ENCODE data around the gene CHADL.

Gene CHADL

DNA sequence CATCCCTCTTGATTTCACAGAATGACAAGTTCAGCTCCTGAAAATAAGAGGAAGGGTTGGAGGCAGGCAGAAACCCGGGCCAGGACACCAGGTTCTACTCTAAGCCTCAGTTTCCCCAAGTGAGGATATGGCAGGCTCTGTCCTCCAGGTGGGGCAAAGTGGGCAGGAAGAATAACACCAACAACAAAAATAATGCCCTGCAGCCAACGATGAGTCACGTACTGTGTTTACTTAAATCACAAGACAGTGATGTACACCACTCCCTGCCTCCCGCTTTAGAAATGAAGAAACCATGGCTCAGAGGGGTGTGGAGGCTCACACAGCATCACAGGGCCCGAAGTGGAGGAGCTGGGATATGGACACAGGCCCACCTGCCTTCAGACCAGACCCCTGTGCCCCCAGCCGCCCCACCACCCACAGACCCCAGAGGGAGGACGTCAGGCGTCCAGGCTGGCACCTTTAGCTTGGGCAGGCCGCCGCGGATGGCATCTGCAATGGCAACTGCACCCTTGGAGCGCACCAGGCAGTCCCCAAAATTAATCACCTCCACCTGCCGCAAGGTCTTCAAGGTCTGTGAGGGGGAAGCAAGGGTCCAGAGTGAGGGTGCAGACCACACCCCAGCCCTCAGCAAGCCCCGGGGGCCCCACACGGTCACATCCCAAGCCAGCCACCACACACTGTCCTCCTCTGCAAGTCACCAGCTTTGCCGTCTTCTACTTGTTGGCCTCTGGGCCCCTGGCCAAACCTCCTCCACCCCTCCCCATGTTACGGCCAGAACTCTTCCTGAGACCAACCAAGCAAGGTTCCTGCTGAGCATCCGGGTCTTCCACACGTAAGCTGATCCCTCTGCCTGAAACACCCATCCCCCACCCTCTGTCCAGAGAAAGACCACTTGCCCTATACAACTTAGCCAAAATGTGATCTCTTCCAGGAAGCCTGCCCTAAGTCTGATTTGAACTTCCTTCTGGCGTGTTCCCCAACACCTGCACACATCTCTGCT is 15.8 kb upstream of the CHADL start:
- in situ Hi-C loops (cut with MboI; ENCODE audit: low sequenced_read_pairs) = loop anchor here (10.0 kb wide), 1 partner anchor 332 kb away; no protein-coding TSS in a partner anchor

DNA sequence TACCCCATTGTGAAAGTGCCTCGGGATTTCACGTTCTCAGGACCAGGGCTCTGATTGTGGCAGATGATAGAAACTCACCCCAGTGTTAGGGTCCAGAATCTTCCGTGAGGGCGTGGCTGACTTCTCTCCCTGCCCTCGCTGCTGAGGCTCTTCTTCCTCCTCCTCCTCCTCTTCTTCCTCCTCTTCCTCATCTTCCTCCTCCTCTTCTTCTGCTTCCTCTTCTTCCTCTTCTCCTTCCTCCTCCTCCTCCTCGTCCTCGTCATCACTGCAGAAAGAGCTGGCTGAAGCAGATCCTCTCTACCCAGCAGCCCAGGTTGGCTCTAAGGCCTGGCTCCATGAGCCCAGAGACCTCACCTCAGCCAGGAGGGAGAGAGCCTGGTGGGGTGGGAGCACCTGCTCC is 13.5 kb upstream of the CHADL start:
- in situ Hi-C loops (cut with MboI; ENCODE audit: low sequenced_read_pairs) = loop anchor here (10.0 kb wide), 1 partner anchor 329 kb away; no protein-coding TSS in a partner anchor

DNA sequence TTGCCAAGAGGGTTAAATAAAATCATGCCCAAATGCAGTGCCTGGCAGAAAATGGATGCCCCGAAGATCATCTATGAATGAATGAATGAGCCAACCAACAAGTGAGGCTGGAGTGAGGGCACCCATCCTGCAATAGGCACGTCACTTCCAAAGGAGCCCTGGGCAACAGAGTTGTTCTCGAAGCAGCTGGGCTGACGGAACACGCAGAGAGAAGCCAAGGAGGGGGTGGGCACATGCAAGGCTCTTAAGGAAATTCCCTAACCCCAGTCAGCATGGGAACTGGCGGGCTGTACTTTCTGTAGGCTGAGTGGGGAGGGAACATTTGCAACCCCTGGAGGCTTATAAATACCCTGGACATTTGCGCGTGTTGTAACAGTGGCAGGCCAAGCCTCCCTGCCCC is 11.6 kb upstream of the CHADL start:
- in situ Hi-C loops (cut with MboI; ENCODE audit: low sequenced_read_pairs) = loop anchor here (10.0 kb wide), 1 partner anchor 328 kb away; no protein-coding TSS in a partner anchor

DNA sequence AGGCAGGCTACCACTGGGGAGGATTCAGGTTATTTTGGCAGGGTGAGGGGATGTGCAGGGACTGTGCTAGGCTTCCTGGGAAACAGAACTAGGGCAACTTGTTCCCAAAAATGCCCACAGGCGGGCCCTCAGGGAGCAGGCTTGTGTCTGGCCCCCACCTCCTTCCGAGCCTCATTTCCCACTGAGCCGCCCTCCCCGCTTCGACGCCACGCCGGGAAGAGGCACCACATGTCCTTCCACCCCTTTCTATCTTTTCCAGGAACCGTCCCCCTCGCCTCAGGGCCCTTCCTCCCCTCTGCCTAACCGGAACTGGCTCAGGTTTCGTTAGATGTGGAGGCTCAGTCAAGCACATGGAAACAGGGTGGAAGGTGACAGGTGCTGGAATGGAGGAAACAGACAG is 9.4 kb upstream of the CHADL start:
- in situ Hi-C loops (cut with MboI; ENCODE audit: low sequenced_read_pairs) = loop anchor here (10.0 kb wide), 1 partner anchor 325 kb away; no protein-coding TSS in a partner anchor

- in situ Hi-C loops (cut with MboI; ENCODE audit: low sequenced_read_pairs) = no loop called here
These were observed 8.7 kb upstream of the CHADL start for GRCh38 chr22:41249442-41249841.

DNA sequence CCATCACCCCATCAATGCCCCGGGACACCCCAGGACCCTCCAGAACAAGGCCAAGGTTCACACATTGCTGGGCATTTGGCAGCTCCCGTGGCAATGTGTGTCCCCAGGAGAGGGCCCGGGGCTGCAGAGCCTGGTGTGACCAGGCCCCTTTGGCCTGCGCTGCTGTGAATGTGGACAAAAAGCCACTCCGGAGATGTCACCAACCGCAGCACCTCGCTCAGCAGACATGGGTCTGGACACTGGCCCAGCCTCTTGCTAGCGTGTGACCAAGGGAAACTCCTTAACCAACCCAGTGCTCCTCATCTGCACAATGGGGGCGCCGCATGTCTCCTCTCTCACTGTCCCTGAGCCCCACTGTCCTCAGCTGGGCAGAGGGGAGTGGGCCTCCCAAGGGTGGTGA is 8.0 kb upstream of the CHADL start:
- in situ Hi-C loops (cut with MboI; ENCODE audit: low sequenced_read_pairs) = no loop called here

DNA sequence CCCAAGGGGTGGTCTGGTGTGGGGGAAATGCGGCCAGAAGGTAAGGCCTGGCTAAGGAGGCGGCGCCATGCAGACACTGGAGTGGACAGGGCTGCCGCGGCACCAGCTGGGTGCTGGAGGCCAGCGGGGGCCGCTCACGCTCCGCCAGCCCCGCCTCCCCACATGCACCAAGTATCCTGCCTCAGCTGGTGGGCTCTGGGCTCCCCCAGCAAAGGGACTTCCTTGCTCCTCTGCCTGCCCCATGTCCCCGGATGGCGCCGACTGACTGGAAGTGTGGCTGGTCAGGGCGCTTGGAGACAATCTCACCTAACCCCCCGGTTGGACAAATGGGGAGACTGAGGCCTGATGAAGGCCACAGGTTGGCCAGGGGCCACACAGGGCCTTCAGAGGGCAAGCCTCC is 7.6 kb upstream of the CHADL start:
- in situ Hi-C loops (cut with MboI; ENCODE audit: low sequenced_read_pairs) = no loop called here

DNA sequence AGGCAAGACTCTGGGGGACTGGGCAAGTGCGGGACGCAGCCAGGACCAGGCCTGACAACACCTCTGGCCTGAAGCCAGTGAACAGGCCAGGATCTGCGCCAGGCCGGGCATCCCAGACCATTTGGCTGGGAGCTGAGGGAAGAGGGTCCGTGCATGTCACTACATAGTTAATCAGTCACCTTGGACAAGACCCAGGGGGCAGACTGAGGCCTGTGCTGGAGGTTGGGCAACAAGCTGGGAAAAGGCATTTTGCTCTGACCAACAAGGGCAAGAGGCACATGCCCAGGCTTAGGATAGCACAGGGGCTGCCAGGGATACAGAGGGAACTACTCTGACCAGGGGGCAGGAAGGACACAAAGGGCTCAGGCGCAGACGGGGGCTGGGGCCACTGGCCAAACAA is 7.0 kb upstream of the CHADL start:
- in situ Hi-C loops (cut with MboI; ENCODE audit: low sequenced_read_pairs) = no loop called here

DNA sequence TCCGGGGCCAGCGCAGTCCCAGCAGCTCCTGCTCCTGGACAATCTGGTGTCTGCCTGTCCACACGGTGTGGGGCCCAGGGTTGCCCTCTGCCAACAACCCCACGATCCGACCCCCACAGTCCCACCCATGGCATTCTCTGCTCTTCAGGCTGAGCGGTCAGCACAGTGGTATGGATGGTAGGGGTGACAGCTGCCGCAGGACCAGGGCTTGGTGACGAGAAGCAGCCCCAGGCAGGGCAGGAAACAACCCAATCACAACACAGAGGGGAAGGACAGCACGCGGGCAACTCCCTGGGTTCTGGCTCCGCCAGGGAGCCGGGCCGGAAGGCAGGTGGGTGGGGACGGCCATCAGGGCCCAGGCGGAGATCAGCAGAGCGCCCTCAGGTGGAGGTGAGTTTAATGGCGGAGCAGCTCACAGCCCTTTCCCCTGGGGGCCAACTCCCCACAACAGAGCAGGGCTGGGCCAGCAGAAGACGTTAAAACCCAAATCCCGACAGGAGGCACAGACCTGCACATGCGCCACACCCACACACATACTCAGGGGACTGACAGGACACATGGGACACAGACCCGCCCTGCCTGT is 5.3 kb upstream of the CHADL start:
- in situ Hi-C loops (cut with MboI; ENCODE audit: low sequenced_read_pairs) = no loop called here

- in situ Hi-C loops (cut with MboI; ENCODE audit: low sequenced_read_pairs) = no loop called here
These were observed 2.6 kb upstream of the CHADL start for GRCh38 chr22:41243361-41243760.

DNA sequence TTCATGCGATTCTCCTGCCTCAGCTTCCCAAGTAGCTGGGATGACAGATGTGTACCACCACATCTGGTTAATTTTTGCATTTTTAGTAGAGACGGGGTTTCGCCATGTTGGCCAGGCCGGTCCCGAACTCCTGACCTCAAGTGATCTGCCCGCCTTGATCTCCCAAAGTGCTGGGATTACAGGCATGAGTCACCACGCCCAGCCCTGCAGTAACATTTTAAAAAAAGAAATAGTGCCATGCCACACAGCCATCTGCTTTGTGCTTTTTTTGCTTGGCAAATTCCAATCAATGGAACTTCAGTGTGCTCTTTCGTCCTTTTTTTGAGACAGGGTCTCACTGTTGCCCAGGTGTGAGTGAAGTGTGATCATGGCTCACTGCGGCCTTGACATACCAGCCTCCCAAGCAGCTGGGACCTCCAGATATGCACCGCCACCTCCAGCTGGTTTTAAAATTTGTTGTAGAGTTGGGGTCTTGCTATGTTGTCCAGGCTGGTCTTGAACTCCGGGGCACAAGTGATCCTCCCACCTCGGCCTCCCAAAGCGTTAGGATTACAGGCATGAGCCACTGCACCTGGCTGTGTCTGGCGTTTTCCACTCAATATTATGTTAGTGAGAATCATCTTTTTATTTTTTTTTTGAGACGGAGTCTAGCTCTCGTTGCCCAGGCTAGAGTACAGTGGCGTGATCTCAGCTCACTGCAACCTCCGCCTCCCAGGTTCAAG is 1.8 kb upstream of the CHADL start:
- in situ Hi-C loops (cut with MboI; ENCODE audit: low sequenced_read_pairs) = no loop called here

DNA sequence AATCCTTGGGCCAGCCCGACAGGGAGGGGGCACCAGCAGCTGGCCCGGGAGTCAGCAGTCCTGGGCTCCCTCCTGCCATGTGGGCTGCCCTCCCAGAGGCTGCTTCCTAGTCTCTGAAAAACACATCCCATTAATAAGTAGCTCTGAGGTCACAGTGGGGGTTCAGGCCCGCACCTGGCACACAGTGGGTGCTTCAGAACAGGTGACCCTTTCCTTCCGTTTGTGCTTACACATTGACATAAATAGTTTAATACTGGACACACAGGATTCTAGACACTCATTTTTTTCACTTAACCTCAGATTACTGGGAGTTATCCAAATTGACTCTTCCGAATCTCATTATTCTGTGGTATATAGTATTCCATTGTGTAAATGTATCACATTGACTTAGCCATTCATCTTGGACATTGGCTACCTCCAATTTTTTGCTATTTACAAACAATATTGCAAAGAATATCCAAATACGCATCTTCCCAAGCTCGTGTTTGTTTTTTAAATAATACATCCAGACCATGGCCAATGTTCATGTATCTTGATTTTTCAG is 474 bp upstream of the CHADL start:
- in situ Hi-C loops (cut with MboI; ENCODE audit: low sequenced_read_pairs) = no loop called here

GRCh38 chr22:41239443-41240128 is 1.1 kb downstream of the CHADL start:
- in situ Hi-C loops (cut with MboI; ENCODE audit: low sequenced_read_pairs) = no loop called here

- in situ Hi-C loops (cut with MboI; ENCODE audit: low sequenced_read_pairs) = no loop called here
These were observed 1.9 kb downstream of the CHADL start for GRCh38 chr22:41238570-41239442.

- in situ Hi-C loops (cut with MboI; ENCODE audit: low sequenced_read_pairs) = no loop called here
These were observed 2.8 kb downstream of the CHADL start for GRCh38 chr22:41237707-41238569.

- in situ Hi-C loops (cut with MboI; ENCODE audit: low sequenced_read_pairs) = no loop called here
These were observed 3.6 kb downstream of the CHADL start for GRCh38 chr22:41237036-41237706.

GRCh38 chr22:41234815-41235695 is 5.7 kb downstream of the CHADL start:
- in situ Hi-C loops (cut with MboI; ENCODE audit: low sequenced_read_pairs) = no loop called here
